Measurements from ENCODE around the gene SLC11A2. TPM values are rescaled to one million over a fixed set of nuclear protein-coding genes. Genes with fewer than 3 reads are reported as not detected.
A peak's percentile ranks its signal among the peaks of the same experiment; 100 is the strongest.
"Not testable (repeated sequence)": the region's sequence is repeated elsewhere in the genome, so short reads cannot be mapped to it uniquely, and the experiment has no call there.

Gene SLC11A2
- total and polyA plus RNA-seq, 2 experiments from 2014 or later, result 30.5 to 41.3 TPM

- peak overlapping the region; percentile 69 for H3K27ac ChIP-seq
- H3K4me3 ChIP-seq, result no peak overlapping the region
- no peaks in the 10 kb centered on the region for H3K36me3 ChIP-seq
- H3K27me3 ChIP-seq, result no peaks in the 10 kb centered on the region
- DNase-seq (ENCODE audit: low read depth in 1 of 2, low spot score in 1 of 2), result peak; percentile 11 to 19
- TF ChIP-seq CTCF (IDR thresholded peaks at IDR 0.05; ENCODE audit: low read depth, low read length), result no peak
- no peaks in the 10 kb centered on the region for H3K9me3 ChIP-seq (ENCODE audit: low read depth)
- H3K4me1 ChIP-seq (ENCODE audit: low read depth), result peaks cover 13% of the 10 kb centered on the region
Observed at GRCh38 chr12:50933459-50934124, 92.6 kb downstream of the SLC11A2 start.

- TF ChIP-seq CTCF (IDR thresholded peaks at IDR 0.05; ENCODE audit: low read depth, low read length), result no peak
- Histone ChIP-seq H3K4me1 (ENCODE audit: low read depth) (peaks cover 13% of the 10 kb centered on the region), H3K27ac (peak overlapping the region; percentile 69), H3K27me3 (no peaks in the 10 kb centered on the region), H3K36me3 (no peaks in the 10 kb centered on the region), H3K4me3 (no peak overlapping the region), H3K9me3 (ENCODE audit: low read depth) (no peaks in the 10 kb centered on the region)
- DNase-seq (ENCODE audit: low read depth in 1 of 2, low spot score in 1 of 2), result no peak
Observed at GRCh38 chr12:50932787-50933280, 93.3 kb downstream of the SLC11A2 start.

- not testable (repeated sequence) for H3K27me3 ChIP-seq; H3K4me3 ChIP-seq; H3K27ac ChIP-seq; DNase-seq (ENCODE audit: low read depth in 1 of 2, low spot score in 1 of 2); H3K36me3 ChIP-seq; H3K9me3 ChIP-seq (ENCODE audit: low read depth)
- H3K4me1 ChIP-seq (ENCODE audit: low read depth), result peaks cover 29% of the 10 kb centered on the region
Observed at GRCh38 chr12:50930477-50930876, 95.7 kb downstream of the SLC11A2 start.

- Histone ChIP-seq H3K27me3 (no peaks in the 10 kb centered on the region), H3K9me3 (ENCODE audit: low read depth) (no peaks in the 10 kb centered on the region), H3K4me1 (ENCODE audit: low read depth) (peaks cover 35% of the 10 kb centered on the region), H3K27ac (no peak overlapping the region), H3K4me3 (no peak overlapping the region), H3K36me3 (no peaks in the 10 kb centered on the region)
- no peak for TF ChIP-seq CTCF (IDR thresholded peaks at IDR 0.05; ENCODE audit: low read depth, low read length)
- no peak for DNase-seq (ENCODE audit: low read depth in 1 of 2, low spot score in 1 of 2)
Observed at GRCh38 chr12:50929831-50930230, 96.4 kb downstream of the SLC11A2 start.

Other genes with a start within 250 kb of the SLC11A2 start
- not detected in 2 replicates for gene TMPRSS12, start 183.5 kb downstream of the SLC11A2 start, total RNA-seq
- not detected in 2 replicates for gene TMPRSS12, start 183.5 kb downstream of the SLC11A2 start, polyA plus RNA-seq
- gene HIGD1C, start 73.8 kb downstream of the SLC11A2 start, total RNA-seq, result not detected in 2 replicates
- not detected in 2 replicates for gene HIGD1C, start 73.8 kb downstream of the SLC11A2 start, polyA plus RNA-seq
- 30.3 and 47.3 TPM in 2 replicates for gene LETMD1, start 21.9 kb upstream of the SLC11A2 start, total RNA-seq
- gene LETMD1, start 21.9 kb upstream of the SLC11A2 start, polyA plus RNA-seq, result 23.5 and 33.5 TPM in 2 replicates
- 19.0 and 21.1 TPM in 2 replicates for gene CSRNP2, start 57.2 kb upstream of the SLC11A2 start, total RNA-seq
- gene CSRNP2, start 57.2 kb upstream of the SLC11A2 start, polyA plus RNA-seq, result 16.9 and 22.5 TPM in 2 replicates
- 8.2 and 12.2 TPM in 2 replicates for gene TFCP2, start 146.8 kb upstream of the SLC11A2 start, total RNA-seq
- 17.0 and 26.6 TPM in 2 replicates for gene TFCP2, start 146.8 kb upstream of the SLC11A2 start, polyA plus RNA-seq
- 1.5 and 3.8 TPM in 2 replicates for gene POU6F1, start 191.7 kb upstream of the SLC11A2 start, total RNA-seq
- gene POU6F1, start 191.7 kb upstream of the SLC11A2 start, polyA plus RNA-seq, result 3.4 and 6.6 TPM in 2 replicates
- gene DAZAP2, start 212.4 kb upstream of the SLC11A2 start, total RNA-seq, result 105 and 131 TPM in 2 replicates
- gene DAZAP2, start 212.4 kb upstream of the SLC11A2 start, polyA plus RNA-seq, result 147 and 191 TPM in 2 replicates
- gene SMAGP, start 244.0 kb upstream of the SLC11A2 start, total RNA-seq, result 3.0 and 5.5 TPM in 2 replicates
- 4.7 and 6.7 TPM in 2 replicates for gene SMAGP, start 244.0 kb upstream of the SLC11A2 start, polyA plus RNA-seq

All from cardiac muscle cell (in vitro differentiated cells and primary cell).